Cardiac fibroblast (primary cell): ENCODE results near the gene GDF10.

ENCODE experiments used
- DNase-seq, 2 donors: peaks; one replicate each; pipeline versions ENCODE4 v3.0.0 to v3.0.0-alpha.2; 2010; ENCODE audit warnings: low read depth in 2 of 2
- H3K4me3 ChIP-seq, 2 donors: replicated peaks in 1 of 2; 1 replicate in 1 of 2; 2 replicates in 1 of 2; pipeline ENCODE4 v1.5.1; 2011; ENCODE audit warnings: low read depth in 2 of 2, low read length in 2 of 2, mild to moderate bottlenecking in 2 of 2, moderate library complexity in 1 of 2
- CTCF ChIP-seq: IDR thresholded peaks from one replicate; pipeline ENCODE4 v1.5.1; 2011; ENCODE audit warnings: low read depth, mild to moderate bottlenecking, low read length, inconsistent platforms

GDF10 gene

GRCh38 chr10:47268696-47269095, 31.3 kb upstream of the GDF10 start:
- H3K4me3 ChIP-seq: no peak overlapping the region
- TF ChIP-seq CTCF: no peak
- no peak for DNase-seq

- no peak overlapping the region for H3K4me3 ChIP-seq
- TF ChIP-seq CTCF: peak; percentile 14
- no peak for DNase-seq
Measured at GRCh38 chr10:47269294-47269693, 30.7 kb upstream of the GDF10 start.

GRCh38 chr10:47276071-47276470, 23.9 kb upstream of the GDF10 start:
- H3K4me3 ChIP-seq: no peak overlapping the region
- no peak for DNase-seq
- TF ChIP-seq CTCF: no peak

GRCh38 chr10:47276576-47277351, 23.2 kb upstream of the GDF10 start:
- no peak for TF ChIP-seq CTCF
- no peak overlapping the region for H3K4me3 ChIP-seq
- no peak for DNase-seq

GRCh38 chr10:47277352-47278151, 22.4 kb upstream of the GDF10 start:
- H3K4me3 ChIP-seq: no peak overlapping the region
- TF ChIP-seq CTCF: no peak
- DNase-seq: no peak

- TF ChIP-seq CTCF: no peak
Measured at GRCh38 chr10:47278152-47278473, 21.9 kb upstream of the GDF10 start.

More at GRCh38 chr10:47278152-47278473, 21.9 kb upstream of the GDF10 start:
- H3K4me3 ChIP-seq: no peak overlapping the region
- DNase-seq: no peak
